GM21619 (cell line): Measurements from ENCODE around the gene C1GALT1.
"Not testable (repeated sequence)": the region's sequence is repeated elsewhere in the genome, so short reads cannot be mapped to it uniquely, and the experiment has no call there.

Source experiments
- ATAC-seq: cut with Tn5 transposase; IDR thresholded peaks from one replicate; pipeline ENCODE4 v1.9.1; 2021; ENCODE audit not compliant: unreplicated experiment

Gene C1GALT1

GRCh38 chr7:7182156-7183060, at the start of gene C1GALT1:
Gene C1GALT1 (plus strand): TSS chr7:7182544. CDS start chr7:7234320, 51,776 bp downstream.
- ATAC-seq, result peak; percentile 77

GRCh38 chr7:7134046-7134445, 48.3 kb upstream of the C1GALT1 start:
- ATAC-seq, result no peak

- ATAC-seq, result no peak
These were observed 47.3 kb upstream of the C1GALT1 start for GRCh38 chr7:7135074-7135473.

GRCh38 chr7:7135924-7136323, 46.4 kb upstream of the C1GALT1 start:
- ATAC-seq, result not testable (repeated sequence)

- no peak for ATAC-seq
These were observed 45.6 kb upstream of the C1GALT1 start for GRCh38 chr7:7136466-7137381.

GRCh38 chr7:7138897-7139296, 43.4 kb upstream of the C1GALT1 start:
- no peak for ATAC-seq

- not testable (repeated sequence) for ATAC-seq
These were observed 38.9 kb upstream of the C1GALT1 start for GRCh38 chr7:7143404-7143803.

- not testable (repeated sequence) for ATAC-seq
These were observed 37.2 kb upstream of the C1GALT1 start for GRCh38 chr7:7145151-7145550.

GRCh38 chr7:7146837-7147236, 35.5 kb upstream of the C1GALT1 start:
- ATAC-seq, result no peak

GRCh38 chr7:7148798-7149481, 33.4 kb upstream of the C1GALT1 start:
- no peak for ATAC-seq

- ATAC-seq, result no peak
These were observed 31.1 kb upstream of the C1GALT1 start for GRCh38 chr7:7151285-7151684.

- ATAC-seq, result no peak
These were observed 30.5 kb upstream of the C1GALT1 start for GRCh38 chr7:7151865-7152264.

- ATAC-seq, result no peak
These were observed 30.0 kb upstream of the C1GALT1 start for GRCh38 chr7:7152315-7152714.

GRCh38 chr7:7154355-7154754, 28.0 kb upstream of the C1GALT1 start:
- ATAC-seq, result not testable (repeated sequence)

GRCh38 chr7:7156663-7157062, 25.7 kb upstream of the C1GALT1 start:
- no peak for ATAC-seq

- ATAC-seq, result peak; percentile 86
These were observed 25.0 kb upstream of the C1GALT1 start for GRCh38 chr7:7157177-7157886.

- no peak for ATAC-seq
These were observed 24.5 kb upstream of the C1GALT1 start for GRCh38 chr7:7157887-7158271.

GRCh38 chr7:7159063-7159658, 23.2 kb upstream of the C1GALT1 start:
- ATAC-seq, result no peak

- no peak for ATAC-seq
These were observed 17.8 kb upstream of the C1GALT1 start for GRCh38 chr7:7164591-7164990.

- ATAC-seq, result no peak
These were observed 17.0 kb upstream of the C1GALT1 start for GRCh38 chr7:7165372-7165771.
